PC-3 (cell line): ENCODE results near the gene TMEM87B. TPM values are rescaled to one million over a fixed set of nuclear protein-coding genes. Genes with fewer than 3 reads are reported as not detected.

Experiments
- ATAC-seq: fragments of 200-7000 bp; cut with Tn5 transposase; 2 replicates; pipeline ENCODE4 v1.9.1; 2020; ENCODE audit warnings: mild to moderate bottlenecking, moderate library complexity
- BruUV-seq: library from RNA; stranded (reverse); fragments of 400-500 nt; replicated peaks from 2 replicates; lab custom pipeline; 2021; lab: Mats Ljungman, UMichigan
- CTCF ChIA-PET: fragments of 300-600 bp; sonication (Branson Sonifier 250); formaldehyde crosslinking; loops from one replicate; lab custom pipeline; 2022; ENCODE audit warnings: antibody characterized with exemption; lab: Charles Lee
- POLR2A ChIA-PET: fragments of 300-600 bp; sonication (Branson Sonifier 250); formaldehyde crosslinking; loops from one replicate; lab custom pipeline; 2022; ENCODE audit warnings: antibody characterized with exemption; ENCODE audit not compliant: unreplicated experiment; lab: Charles Lee
- DNase-seq: peaks from one replicate; pipeline ENCODE4 v3.0.0-alpha.2; 2015
- H2AFZ ChIP-seq: fragments of 300-600 bp; sonication (generic); 2 replicates; pipeline ENCODE4 v1.6.0; 2016; ENCODE audit warnings: antibody characterized with exemption, low read length
- H3F3A ChIP-seq: fragments of 300-600 bp; sonication (generic); one replicate; pipeline ENCODE4 v1.6.0; 2017; ENCODE audit warnings: antibody characterized with exemption, low read length, control low read depth, mild to moderate bottlenecking; ENCODE audit not compliant: unreplicated experiment
- H3K27ac ChIP-seq: fragments of 300-600 bp; sonication (generic); 2 replicates; pipeline ENCODE4 v1.5.1; 2016; ENCODE audit warnings: mild to moderate bottlenecking, low read length
- H3K27me3 ChIP-seq: fragments of 300-600 bp; sonication (generic); 2 replicates; pipeline ENCODE4 v1.6.1; 2016; ENCODE audit warnings: low read length, mixed read lengths
- H3K36me3 ChIP-seq: fragments of 300-600 bp; sonication (generic); 2 replicates; pipeline ENCODE4 v1.6.1; 2016; ENCODE audit warnings: low read depth, mixed run types, low read length, mixed read lengths
- H3K4me1 ChIP-seq: fragments of 300-600 bp; sonication (generic); 2 replicates; pipeline ENCODE4 v1.5.1; 2016; ENCODE audit warnings: low read length; ENCODE audit not compliant: insufficient read depth
- H3K4me2 ChIP-seq: fragments of 300-600 bp; sonication (generic); 2 replicates; pipeline ENCODE4 v1.6.0; 2016; ENCODE audit warnings: low read length
- H3K4me3 ChIP-seq: fragments of 300-600 bp; sonication (generic); 2 replicates; pipeline ENCODE4 v1.5.1; 2016; ENCODE audit warnings: mild to moderate bottlenecking, low read length, mixed read lengths
- H3K79me2 ChIP-seq: fragments of 300-600 bp; sonication (generic); 2 replicates; pipeline ENCODE4 v1.6.1; 2017; ENCODE audit warnings: low read length, mixed read lengths
- H3K9ac ChIP-seq: fragments of 300-600 bp; sonication (generic); 2 replicates; pipeline ENCODE4 v1.6.0; 2016; ENCODE audit warnings: mild to moderate bottlenecking, low read length
- H3K9me2 ChIP-seq: fragments of 300-600 bp; sonication (generic); replicated peaks from 2 replicates; pipeline ENCODE4 v1.6.1; 2016; ENCODE audit warnings: mixed run types, low read length, mixed read lengths
- H3K9me3 ChIP-seq: fragments of 300-600 bp; sonication (generic); 2 replicates; pipeline ENCODE4 v1.6.1; 2016; ENCODE audit warnings: low read length, mixed read lengths
- H4K20me1 ChIP-seq: fragments of 300-600 bp; sonication (generic); 2 replicates; pipeline ENCODE4 v1.6.1; 2016; ENCODE audit warnings: low read length, mixed read lengths
- CTCF ChIP-seq: fragments of 300-600 bp; sonication (generic); conservative IDR thresholded peaks from 2 replicates; pipeline ENCODE4 v1.5.1; 2017; ENCODE audit warnings: antibody characterized with exemption, low read depth, mild to moderate bottlenecking, low read length
- EZH2 ChIP-seq: fragments of 300-600 bp; sonication (generic); IDR thresholded peaks from one replicate; pipeline ENCODE4 v1.6.1; 2017; ENCODE audit warnings: antibody characterized with exemption, mild to moderate bottlenecking, low read length; ENCODE audit not compliant: unreplicated experiment
- EZH2phosphoT487 ChIP-seq: fragments of 300-600 bp; sonication (generic); IDR thresholded peaks from 2 replicates; pipeline ENCODE4 v1.6.1; 2018; ENCODE audit warnings: mild to moderate bottlenecking, antibody characterized with exemption, low read length, borderline replicate concordance
- intact Hi-C: fragments of 100-400 bp; cut with micrococcal nuclease; formaldehyde crosslinking; loops from 2 replicates; pipeline ENCODE4 v1.9.0; 2023
- total RNA-seq: library from RNA; depleted of rRNA; stranded (reverse); fragments of >200 nt; gene quantifications from 2 replicates; pipeline ENCODE4 v1.2.3, GENCODE V29; 2014

Gene TMEM87B
- total RNA-seq, 1 experiment from 2014 or later: 11.2 TPM

DNA sequence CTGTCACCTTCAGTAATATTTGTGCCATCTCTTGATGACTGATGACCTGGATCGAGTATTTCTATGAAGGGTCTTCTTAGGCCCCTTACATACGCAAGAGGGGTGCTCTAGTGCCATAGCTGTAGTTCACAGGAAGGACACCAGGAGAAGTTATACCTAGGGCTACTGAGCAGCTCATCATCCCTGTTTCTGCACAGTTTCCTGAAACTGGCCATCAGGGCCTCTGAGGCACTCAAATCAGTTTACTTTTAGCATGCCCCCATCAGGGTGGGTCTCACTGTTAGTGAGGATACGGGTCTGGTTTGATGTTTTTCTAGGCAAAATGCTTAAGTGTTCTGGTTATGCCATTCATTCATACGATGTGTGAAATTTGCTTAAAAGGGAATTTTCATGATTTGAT lies 63.1 kb downstream of the TMEM87B start:
- ChIA-PET CTCF (no interaction called here), POLR2A (no interaction called here)
- Histone ChIP-seq H3K27ac (no peak overlapping the region), H3K36me3 (peaks cover 5% of the 10 kb centered on the region; the same call in 1 of the 2 replicates), H4K20me1 (no peaks in the 10 kb centered on the region), H3K9me3 (no peaks in the 10 kb centered on the region), H3K4me1 (no peaks in the 10 kb centered on the region), H3K4me2 (no peak overlapping the region), H3K27me3 (no peaks in the 10 kb centered on the region), H2AFZ (no peak overlapping the region), H3K9me2 (no peaks in the 10 kb centered on the region), H3F3A (no peaks in the 10 kb centered on the region), H3K4me3 (no peak overlapping the region), H3K79me2 (no peaks in the 10 kb centered on the region), H3K9ac (no peak overlapping the region)
- ATAC-seq (no peak), DNase-seq (no peak)
- intact Hi-C loops: no loop called here
- TF ChIP-seq CTCF: 0 out of 2 replicates have a peak, but pooled peaks have one; percentile 9
- TF ChIP-seq EZH2: no peak
- BruUV-seq: no TSS peak

DNA sequence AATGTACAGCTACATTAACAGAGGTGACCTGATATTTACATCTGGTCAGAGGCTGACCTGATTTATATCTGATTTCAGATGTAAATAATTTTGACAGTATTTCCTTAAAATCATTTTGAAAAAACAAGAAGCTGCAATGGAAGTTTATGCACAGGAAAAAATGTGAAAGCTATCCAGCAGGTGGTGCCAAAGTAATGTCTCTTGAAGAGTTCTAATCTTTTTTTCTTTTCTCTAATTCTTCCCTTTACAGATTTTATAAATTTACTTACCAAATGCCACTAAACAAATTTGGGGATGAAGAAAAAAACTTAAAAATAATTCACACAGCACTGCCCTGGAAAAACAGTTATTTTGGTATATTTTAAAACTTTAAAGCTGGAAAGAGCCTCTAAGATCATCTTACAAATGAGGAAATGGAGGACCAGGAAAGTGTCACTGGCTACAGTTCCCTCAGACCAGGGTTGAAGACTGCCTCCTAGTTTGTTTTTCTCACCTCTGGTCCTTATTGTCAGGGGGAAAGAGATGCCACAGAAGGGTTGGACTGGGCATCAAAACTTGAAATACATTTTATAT lies 66.7 kb downstream of the TMEM87B start:
- BruUV-seq: no TSS peak
- Histone ChIP-seq H4K20me1 (no peaks in the 10 kb centered on the region), H3K4me2 (no peak overlapping the region), H3K4me3 (no peak overlapping the region), H3K9me3 (no peaks in the 10 kb centered on the region), H3K79me2 (no peaks in the 10 kb centered on the region), H3K27ac (no peak overlapping the region), H3F3A (no peaks in the 10 kb centered on the region), H3K4me1 (no peaks in the 10 kb centered on the region), H3K27me3 (no peaks in the 10 kb centered on the region), H2AFZ (no peak overlapping the region), H3K9ac (no peak overlapping the region), H3K36me3 (peaks cover 3% of the 10 kb centered on the region; the same call in 1 of the 2 replicates), H3K9me2 (no peaks in the 10 kb centered on the region)
- peak; percentile 69 for DNase-seq
- TF ChIP-seq CTCF (peak; percentile 82), EZH2 (no peak), EZH2phosphoT487 (no peak)
- ATAC-seq: no peak
- intact Hi-C loops: loop anchor here (5.0 to 10.0 kb wide), 2 partner anchors 136 to 313 kb away; partner anchors contain the start of genes RGPD8 and ZC3H8
- ChIA-PET POLR2A (interaction anchor here (0.6 kb wide), 2 partner anchors 46 to 76 kb away, joined by 4 read pairs; no protein-coding TSS in a partner anchor), CTCF (interaction anchor here (0.6 to 0.7 kb wide), 6 partner anchors 67 to 456 kb away, joined by 3 to 4 read pairs (median 3); partner anchors contain the start of gene ZC3H8)

GRCh38 chr2:112129060-112129459 lies 74.0 kb downstream of the TMEM87B start:
- no peaks in the 10 kb centered on the region for H3K79me2 ChIP-seq
- no peaks in the 10 kb centered on the region for H3K36me3 ChIP-seq
- H3K4me2 ChIP-seq: no peak overlapping the region
- BruUV-seq: no TSS peak
- ChIA-PET POLR2A (no interaction called here), CTCF (no interaction called here)
- no peak overlapping the region for H3K9ac ChIP-seq
- H4K20me1 ChIP-seq: no peaks in the 10 kb centered on the region
- no peaks in the 10 kb centered on the region for H3F3A ChIP-seq
- H3K27ac ChIP-seq: no peak overlapping the region
- H2AFZ ChIP-seq: no peak overlapping the region
- no peaks in the 10 kb centered on the region for H3K27me3 ChIP-seq
- no peak for DNase-seq
- no peaks in the 10 kb centered on the region for H3K4me1 ChIP-seq
- no peaks in the 10 kb centered on the region for H3K9me3 ChIP-seq
- TF ChIP-seq CTCF (no peak), EZH2phosphoT487 (no peak), EZH2 (no peak)
- ATAC-seq: no peak
- no peak overlapping the region for H3K4me3 ChIP-seq
- intact Hi-C loops: loop anchor here (10.0 kb wide), 1 partner anchor 306 kb away; the partner anchor contains the start of gene RGPD8
- no peaks in the 10 kb centered on the region for H3K9me2 ChIP-seq
